ENCODE measurements around the gene CKMT2.

- no peak for TF ChIP-seq CTCF (conservative IDR thresholded peaks at IDR 0.05; ENCODE audit: low read depth, low read length)
- no peak for TF ChIP-seq EZH2phosphoT487 (IDR thresholded peaks at IDR 0.05; ENCODE audit: borderline replicate concordance, low read length)
These were observed 41.3 kb upstream of the CKMT2 start for GRCh38 chr5:81191726-81192372.
